ENCODE results near the gene GPATCH2.

DNA sequence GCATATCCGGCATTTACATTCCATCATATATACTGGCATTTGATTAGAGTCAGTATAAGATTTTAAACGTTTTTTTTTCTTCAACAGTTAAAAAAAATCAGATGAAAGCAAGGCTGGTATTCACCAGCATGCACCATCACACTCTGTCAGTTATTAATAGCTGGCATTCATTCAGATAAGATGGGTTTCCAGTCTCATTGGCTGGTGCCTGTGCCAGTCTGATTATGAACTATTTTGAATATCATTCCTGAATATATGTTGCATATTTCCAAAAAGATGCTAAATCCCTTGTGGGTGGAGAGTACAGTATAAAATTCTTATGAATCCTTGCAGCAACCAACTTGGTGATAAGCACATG, 211.7 kb downstream of the GPATCH2 start:
- TF ChIP-seq EZH2 (IDR thresholded peaks at IDR 0.05; ENCODE audit: low read length, missing control alignments) (no peak), CTCF (conservative IDR thresholded peaks at IDR 0.05 in 1 of 2, IDR thresholded peaks at IDR 0.05 in 1 of 2; ENCODE audit: low read depth in 1 of 2, low read length in 2 of 2) (no peak)

Measured in fibroblast of lung (primary cell).